Measurements from ENCODE around the gene KRTAP22-2.

Gene KRTAP22-2

DNA sequence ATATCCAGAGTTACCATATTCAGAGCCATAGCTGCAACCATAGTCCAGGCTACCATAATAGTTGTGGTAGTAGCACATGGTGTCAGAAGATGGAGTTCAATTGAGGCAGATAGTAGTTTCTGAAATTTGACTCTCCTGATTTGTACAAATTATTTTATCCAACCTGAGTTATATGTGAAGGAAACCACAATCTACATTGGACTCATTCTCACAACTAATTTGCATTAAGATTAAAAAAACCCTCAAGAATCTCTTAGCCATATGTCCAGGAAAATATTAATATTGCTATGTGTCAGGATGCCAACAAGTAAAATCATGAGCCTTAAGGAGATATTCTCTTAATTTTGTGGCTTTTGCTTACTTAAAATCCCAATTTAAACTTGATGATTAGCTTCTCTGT lies at the start of gene KRTAP22-2:
Gene KRTAP22-2 (minus strand): TSS at position 101 of the 400 bp plus-strand sequence.
- ATAC-seq = no peak
- H3K4me3 Mint-ChIP-seq = no peak within 1 kb of the TSS
- H3K27me3 Mint-ChIP-seq = no peaks in the 10 kb centered on the region
- H3K27ac Mint-ChIP-seq = no peak within 1 kb of the TSS
- no peaks in the 10 kb centered on the region for H3K9me3 Mint-ChIP-seq
- no peaks in the 10 kb centered on the region for H3K4me1 Mint-ChIP-seq
- no peaks in the 10 kb centered on the region for H3K36me3 Mint-ChIP-seq (ENCODE audit: low read depth)
- no peak for DNase-seq

DNA sequence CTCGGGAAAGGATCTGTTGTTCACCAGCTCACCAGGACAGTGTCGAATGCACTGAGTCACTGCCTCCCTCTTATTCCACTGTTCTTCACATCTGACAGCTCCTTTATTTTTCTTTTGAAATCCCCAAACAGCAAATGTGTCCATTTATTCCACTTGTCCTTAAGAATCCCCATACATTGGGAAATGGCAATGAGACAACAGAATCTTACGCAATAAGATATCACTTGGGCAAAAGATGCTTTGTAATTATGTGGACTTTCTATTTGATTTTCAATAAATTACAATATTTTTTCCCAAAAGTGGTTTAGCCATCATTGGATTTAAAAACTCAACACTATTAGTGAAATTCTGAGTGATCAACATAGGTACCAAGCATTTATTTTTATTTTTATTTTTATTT lies 48.5 kb upstream of the KRTAP22-2 start:
- H3K27me3 Mint-ChIP-seq = no peaks in the 10 kb centered on the region
- no peak for DNase-seq
- H3K4me3 Mint-ChIP-seq = no peak overlapping the region
- no peaks in the 10 kb centered on the region for H3K36me3 Mint-ChIP-seq (ENCODE audit: low read depth)
- H3K27ac Mint-ChIP-seq = no peak overlapping the region
- peaks cover 15% of the 10 kb centered on the region for H3K9me3 Mint-ChIP-seq
- no peak for ATAC-seq
- H3K4me1 Mint-ChIP-seq = no peaks in the 10 kb centered on the region

DNA sequence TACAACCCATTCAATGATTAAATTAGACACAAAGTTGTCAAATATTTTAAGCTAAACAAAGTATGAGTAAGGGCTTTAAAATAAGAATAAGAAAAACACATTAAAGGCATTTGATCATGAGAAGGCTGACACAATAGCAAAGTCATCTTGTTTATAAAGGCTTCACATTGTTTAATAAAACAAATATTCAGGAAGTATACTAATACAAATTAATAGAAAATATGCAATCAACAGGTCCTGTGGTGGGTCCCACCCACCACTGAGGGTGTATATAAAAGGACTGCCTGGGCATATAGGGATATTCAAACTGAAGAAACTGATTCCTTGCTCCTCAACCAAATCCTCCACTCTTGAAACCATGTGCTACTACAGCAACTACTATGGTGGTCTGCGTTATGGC lies 44.7 kb upstream of the KRTAP22-2 start, which contains the start of gene KRTAP20-2:
Gene KRTAP20-2 (plus strand): TSS at position 301 of the 400 bp plus-strand sequence. CDS start 58 bp downstream, at position 359.
- Mint-ChIP-seq H3K36me3 (ENCODE audit: low read depth) (no peaks in the 10 kb centered on the region), H3K9me3 (peaks cover 10% of the 10 kb centered on the region), H3K4me3 (no peak within 1 kb of the TSS), H3K27ac (no peak within 1 kb of the TSS), H3K27me3 (no peaks in the 10 kb centered on the region), H3K4me1 (no peaks in the 10 kb centered on the region)
- no peak for DNase-seq
- ATAC-seq = no peak

DNA sequence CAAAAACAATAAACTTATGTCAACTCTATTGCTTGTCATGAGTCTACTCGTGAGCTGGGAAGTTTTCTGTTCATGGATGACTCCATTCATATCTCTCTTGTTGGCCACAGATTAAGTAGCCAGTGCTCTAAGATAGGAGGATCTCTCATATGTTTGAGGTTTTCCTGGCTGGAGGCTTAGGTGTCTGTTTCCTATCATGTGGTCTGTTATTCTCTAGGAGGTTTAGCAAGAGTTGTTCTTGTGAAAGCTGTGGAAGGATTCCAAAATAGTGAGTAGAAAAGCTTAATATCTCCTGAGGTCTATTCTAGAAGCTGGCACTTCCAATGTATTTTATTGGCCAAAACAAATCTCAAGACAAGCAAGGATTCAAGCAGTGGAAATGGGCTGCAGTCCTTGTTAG lies 39.0 kb upstream of the KRTAP22-2 start:
- Mint-ChIP-seq H3K36me3 (ENCODE audit: low read depth) (no peaks in the 10 kb centered on the region), H3K9me3 (no peaks in the 10 kb centered on the region), H3K4me1 (no peaks in the 10 kb centered on the region), H3K4me3 (no peak overlapping the region), H3K27ac (no peak overlapping the region), H3K27me3 (no peaks in the 10 kb centered on the region)
- no peak for ATAC-seq
- DNase-seq = no peak

DNA sequence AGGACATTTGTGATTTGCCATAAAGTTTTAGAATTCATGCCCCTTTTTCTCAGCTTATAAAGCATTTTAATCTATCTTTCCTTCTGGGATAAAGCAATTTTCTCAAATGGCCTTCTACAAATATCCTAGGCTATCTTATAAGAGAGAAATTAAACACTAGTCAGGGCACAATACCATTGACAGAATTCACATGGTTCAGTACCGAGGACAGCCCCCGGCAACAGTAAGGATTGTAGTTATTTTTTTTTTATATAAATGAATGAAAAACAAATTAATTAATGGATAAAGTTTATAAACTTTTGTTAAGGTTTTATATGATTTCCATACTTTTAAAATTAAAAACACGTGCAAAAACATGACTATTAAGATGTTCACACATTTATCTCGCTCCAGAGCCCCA lies 37.9 kb upstream of the KRTAP22-2 start:
- no peaks in the 10 kb centered on the region for H3K4me1 Mint-ChIP-seq
- H3K27ac Mint-ChIP-seq = no peak overlapping the region
- no peaks in the 10 kb centered on the region for H3K27me3 Mint-ChIP-seq
- H3K9me3 Mint-ChIP-seq = no peaks in the 10 kb centered on the region
- no peak overlapping the region for H3K4me3 Mint-ChIP-seq
- no peak for ATAC-seq
- DNase-seq = no peak
- no peaks in the 10 kb centered on the region for H3K36me3 Mint-ChIP-seq (ENCODE audit: low read depth)

DNA sequence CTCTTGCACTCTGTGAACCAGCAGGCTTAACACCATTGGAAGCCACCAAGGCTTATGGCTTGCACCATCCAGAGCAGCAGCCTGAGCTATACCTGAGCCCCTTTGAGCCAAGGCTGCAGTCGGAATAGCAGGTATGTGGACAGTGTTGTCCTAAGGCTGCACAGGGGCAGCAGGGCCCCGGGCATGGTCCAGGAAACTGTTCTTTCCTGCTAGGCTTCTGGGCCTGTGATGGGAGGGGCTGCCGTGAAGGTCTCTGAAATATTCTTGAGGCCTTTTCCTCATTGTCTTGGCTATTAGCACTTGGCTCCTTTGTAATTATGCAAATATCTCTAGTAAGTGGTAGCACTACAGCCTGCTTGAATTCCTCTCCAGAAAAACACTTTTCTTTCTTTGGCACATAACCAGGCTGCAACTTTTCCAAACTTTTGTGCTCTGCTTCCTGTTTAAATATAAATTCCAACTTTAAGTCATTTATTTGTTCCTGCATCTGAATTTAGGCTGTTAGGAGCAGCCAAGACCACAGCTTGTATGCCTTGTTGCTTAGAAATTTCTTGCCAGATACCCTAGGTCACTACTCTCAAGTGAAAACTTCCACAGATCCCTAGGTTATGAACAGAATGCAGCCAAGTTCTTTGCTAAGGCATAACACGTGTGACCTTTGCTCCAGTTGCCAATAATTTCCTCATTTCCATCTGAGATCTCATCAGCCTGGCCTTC lies 35.4 kb upstream of the KRTAP22-2 start:
- no peaks in the 10 kb centered on the region for H3K36me3 Mint-ChIP-seq (ENCODE audit: low read depth)
- no peaks in the 10 kb centered on the region for H3K9me3 Mint-ChIP-seq
- no peak overlapping the region for H3K4me3 Mint-ChIP-seq
- DNase-seq (no peak), ATAC-seq (no peak)
- no peak overlapping the region for H3K27ac Mint-ChIP-seq
- no peaks in the 10 kb centered on the region for H3K4me1 Mint-ChIP-seq
- no peaks in the 10 kb centered on the region for H3K27me3 Mint-ChIP-seq

DNA sequence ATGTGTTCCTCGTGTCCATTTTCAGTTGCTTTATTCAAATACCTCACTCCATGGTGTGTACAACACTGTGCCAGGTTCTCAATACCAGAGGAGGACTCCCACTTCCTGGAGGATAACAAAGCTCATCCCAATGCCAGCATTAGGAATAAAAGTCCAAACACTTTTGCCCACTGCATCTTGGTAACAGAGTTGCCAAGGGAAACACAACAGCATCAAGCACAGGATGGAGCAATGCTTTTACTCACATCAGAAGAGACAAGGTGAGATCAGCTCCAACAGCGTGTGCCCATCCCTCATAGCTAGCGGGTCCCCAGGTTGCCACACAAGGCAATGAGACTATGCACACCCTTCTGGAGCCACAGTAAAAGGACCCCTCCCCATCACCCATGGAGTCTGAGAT lies 33.2 kb upstream of the KRTAP22-2 start:
- Mint-ChIP-seq H3K4me1 (no peaks in the 10 kb centered on the region), H3K27me3 (no peaks in the 10 kb centered on the region), H3K9me3 (no peaks in the 10 kb centered on the region), H3K27ac (no peak overlapping the region), H3K4me3 (no peak overlapping the region), H3K36me3 (ENCODE audit: low read depth) (no peaks in the 10 kb centered on the region)
- ATAC-seq (no peak), DNase-seq (no peak)

DNA sequence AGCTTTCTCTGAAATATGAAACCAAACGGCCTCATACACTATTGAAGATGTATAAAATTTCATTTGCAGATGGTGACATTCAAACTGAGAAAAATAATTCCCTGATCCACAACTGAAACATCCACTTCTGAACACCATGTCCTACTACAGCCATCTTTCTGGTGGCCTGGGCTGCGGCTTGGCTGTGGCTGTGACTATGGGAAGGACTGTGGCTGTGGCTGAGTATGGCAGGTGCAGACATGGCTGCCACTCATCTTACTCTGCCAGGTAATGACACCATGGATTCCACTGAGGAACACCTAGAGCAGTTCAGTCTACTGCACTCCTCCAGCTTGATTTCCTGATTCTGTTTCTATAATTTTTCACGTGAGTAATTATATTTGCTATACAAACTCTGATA lies 30.3 kb upstream of the KRTAP22-2 start, which contains the start of gene KRTAP20-4:
Gene KRTAP20-4 (plus strand): TSS at position 106 of the 400 bp plus-strand sequence.
- no peaks in the 10 kb centered on the region for H3K36me3 Mint-ChIP-seq (ENCODE audit: low read depth)
- no peaks in the 10 kb centered on the region for H3K27me3 Mint-ChIP-seq
- no peak for DNase-seq
- ATAC-seq = no peak
- no peak within 1 kb of the TSS for H3K27ac Mint-ChIP-seq
- no peak within 1 kb of the TSS for H3K4me3 Mint-ChIP-seq
- H3K9me3 Mint-ChIP-seq = no peaks in the 10 kb centered on the region
- H3K4me1 Mint-ChIP-seq = no peaks in the 10 kb centered on the region

DNA sequence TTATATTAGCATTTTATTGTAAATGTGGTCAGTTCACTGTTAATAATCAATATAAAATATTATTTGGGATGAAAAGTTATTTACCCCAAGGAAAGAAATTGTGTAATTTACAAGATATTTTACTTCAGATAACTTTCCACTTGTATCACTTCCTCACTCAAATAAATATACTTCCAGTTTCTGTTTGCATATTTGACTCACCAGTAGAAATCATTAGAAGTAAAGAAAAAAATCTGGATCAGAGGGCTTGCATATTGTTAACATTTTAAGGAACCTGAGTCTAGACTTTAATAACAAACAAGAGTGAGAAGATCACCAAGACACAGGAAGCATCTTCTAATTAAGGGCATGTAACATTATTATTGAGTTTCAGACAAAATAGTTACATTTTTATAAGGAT lies 29.9 kb upstream of the KRTAP22-2 start:
- Mint-ChIP-seq H3K4me3 (no peak overlapping the region), H3K36me3 (ENCODE audit: low read depth) (no peaks in the 10 kb centered on the region)
- ATAC-seq = no peak

DNA sequence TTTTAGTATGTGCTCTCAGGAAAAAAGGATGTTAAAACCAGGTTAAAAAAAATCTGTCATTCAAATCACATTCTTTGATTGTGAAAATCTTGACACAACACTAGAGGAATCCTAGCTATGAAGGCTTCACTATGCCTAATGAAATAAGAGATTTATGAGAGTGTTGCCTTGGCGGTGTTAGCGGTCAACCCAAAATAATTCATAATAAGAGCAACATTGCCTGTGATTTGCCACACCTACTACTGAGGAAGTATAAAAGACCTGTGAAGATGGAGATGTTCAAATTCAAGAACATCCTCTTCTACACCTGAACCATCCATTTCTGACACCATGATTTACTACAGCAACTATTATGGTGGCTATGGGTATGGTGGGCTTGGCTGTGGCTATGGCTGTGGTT lies 25.9 kb upstream of the KRTAP22-2 start, which contains the start of gene KRTAP20-1:
Gene KRTAP20-1 (plus strand): TSS at position 301 of the 400 bp plus-strand sequence. CDS start 30 bp downstream, at position 331.
- Mint-ChIP-seq H3K4me3 (no peak within 1 kb of the TSS), H3K27ac (no peak within 1 kb of the TSS), H3K36me3 (ENCODE audit: low read depth) (no peaks in the 10 kb centered on the region), H3K27me3 (no peaks in the 10 kb centered on the region), H3K9me3 (peaks cover 3% of the 10 kb centered on the region), H3K4me1 (no peaks in the 10 kb centered on the region)
- no peak for ATAC-seq
- no peak for DNase-seq

More for the DNA sequence above, 29.9 kb upstream of the KRTAP22-2 start:
- H3K27me3 Mint-ChIP-seq = no peaks in the 10 kb centered on the region
- no peak for DNase-seq
- no peaks in the 10 kb centered on the region for H3K9me3 Mint-ChIP-seq
- H3K27ac Mint-ChIP-seq = no peak overlapping the region
- H3K4me1 Mint-ChIP-seq = no peaks in the 10 kb centered on the region

DNA sequence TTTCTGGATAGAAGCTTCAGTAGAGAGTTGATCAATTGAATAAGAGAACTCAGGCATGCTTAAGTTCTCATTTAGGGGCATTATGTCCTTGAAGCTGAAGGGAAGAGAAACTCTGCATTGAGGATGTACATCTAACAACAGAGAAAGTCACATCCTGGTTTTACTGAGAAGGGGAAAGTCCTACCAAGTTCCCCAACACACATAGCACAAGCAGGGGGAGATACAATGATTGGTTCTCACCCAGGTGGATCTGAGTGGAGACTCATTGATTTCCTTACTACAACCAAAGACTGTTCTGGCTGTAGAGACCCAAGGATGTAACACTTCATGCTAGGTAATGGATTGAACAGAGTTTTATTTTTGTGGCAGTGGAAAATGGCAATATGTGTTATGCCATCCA lies 25.0 kb upstream of the KRTAP22-2 start:
- no peak for DNase-seq
- Mint-ChIP-seq H3K4me1 (no peaks in the 10 kb centered on the region), H3K36me3 (ENCODE audit: low read depth) (no peaks in the 10 kb centered on the region), H3K27me3 (no peaks in the 10 kb centered on the region), H3K27ac (no peak overlapping the region), H3K4me3 (no peak overlapping the region), H3K9me3 (peaks cover 3% of the 10 kb centered on the region)
- ATAC-seq = no peak

DNA sequence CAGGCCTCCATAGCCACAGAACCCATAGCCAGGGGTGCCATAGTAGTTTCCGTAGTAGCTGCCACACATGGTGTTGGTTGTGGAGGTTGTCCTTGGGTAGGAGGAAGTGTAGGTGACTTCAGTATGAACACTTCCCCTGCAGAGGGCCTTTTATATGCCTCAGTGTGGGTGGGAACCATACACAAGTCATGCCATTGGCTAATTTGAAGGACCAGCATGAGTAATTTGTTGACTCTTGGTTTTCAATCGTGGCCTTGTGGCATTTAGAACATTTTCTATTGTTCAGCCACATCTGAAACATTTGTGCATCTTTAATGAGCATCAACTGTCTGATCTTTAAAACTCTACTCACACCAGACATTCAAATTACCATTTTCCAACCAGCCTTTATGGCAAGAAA lies 23.6 kb upstream of the KRTAP22-2 start, which contains the start of gene KRTAP6-1:
Gene KRTAP6-1 (minus strand): TSS at position 95 of the 400 bp plus-strand sequence. CDS start 26 bp downstream, at position 69.
- no peak within 1 kb of the TSS for H3K4me3 Mint-ChIP-seq
- DNase-seq (no peak), ATAC-seq (no peak)

DNA sequence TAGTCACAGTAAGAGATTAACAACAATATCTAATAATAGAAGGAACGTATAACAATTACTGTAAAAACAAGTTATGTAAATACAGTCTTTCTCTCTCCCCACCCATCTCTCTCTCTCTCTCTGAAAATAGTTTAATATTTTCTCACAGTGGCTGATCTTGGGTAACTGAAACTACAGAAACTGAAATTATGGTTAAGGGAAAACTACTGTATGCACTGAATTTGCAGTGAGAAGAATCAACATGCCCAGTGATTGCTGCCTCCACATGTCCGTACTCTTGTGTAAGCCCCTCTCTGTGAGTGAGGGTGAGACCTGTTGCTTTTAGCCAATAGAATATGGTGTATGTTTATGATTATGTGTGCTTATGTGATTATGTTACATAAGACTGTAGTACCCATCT lies 21.9 kb upstream of the KRTAP22-2 start:
- Mint-ChIP-seq H3K9me3 (peaks cover 12% of the 10 kb centered on the region), H3K4me1 (no peaks in the 10 kb centered on the region), H3K27me3 (no peaks in the 10 kb centered on the region), H3K4me3 (no peak overlapping the region), H3K36me3 (ENCODE audit: low read depth) (no peaks in the 10 kb centered on the region), H3K27ac (no peak overlapping the region)
- ATAC-seq (no peak), DNase-seq (no peak)

More for the DNA sequence above, 23.6 kb upstream of the KRTAP22-2 start, which contains the start of gene KRTAP6-1:
- Mint-ChIP-seq H3K27me3 (no peaks in the 10 kb centered on the region), H3K27ac (no peak within 1 kb of the TSS), H3K9me3 (peaks cover 8% of the 10 kb centered on the region), H3K4me1 (no peaks in the 10 kb centered on the region), H3K36me3 (ENCODE audit: low read depth) (no peaks in the 10 kb centered on the region)

DNA sequence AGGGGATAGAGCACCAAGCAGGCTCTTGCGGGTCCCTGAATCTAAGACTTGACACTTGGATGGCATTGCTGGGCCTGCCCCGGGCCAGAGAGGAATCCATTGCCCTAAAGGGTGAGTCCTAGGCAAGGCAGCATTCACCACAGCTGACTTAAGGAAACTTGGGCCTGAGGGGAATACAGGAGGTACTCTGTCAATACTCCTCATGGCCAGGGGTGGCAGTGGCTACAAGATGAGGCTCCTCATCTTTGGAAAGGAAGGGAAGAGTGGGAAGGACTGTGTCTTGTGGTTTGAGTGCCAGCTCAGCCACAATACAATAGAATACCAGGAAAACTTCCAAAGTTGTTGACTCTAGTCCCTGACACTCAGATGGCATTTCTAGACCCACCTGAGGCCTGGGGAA lies 15.8 kb upstream of the KRTAP22-2 start:
- Mint-ChIP-seq H3K4me1 (no peaks in the 10 kb centered on the region), H3K27ac (no peak overlapping the region), H3K9me3 (peaks cover 20% of the 10 kb centered on the region), H3K36me3 (ENCODE audit: low read depth) (no peaks in the 10 kb centered on the region), H3K27me3 (no peaks in the 10 kb centered on the region), H3K4me3 (no peak overlapping the region)
- no peak for DNase-seq
- peak; percentile 20 for ATAC-seq

DNA sequence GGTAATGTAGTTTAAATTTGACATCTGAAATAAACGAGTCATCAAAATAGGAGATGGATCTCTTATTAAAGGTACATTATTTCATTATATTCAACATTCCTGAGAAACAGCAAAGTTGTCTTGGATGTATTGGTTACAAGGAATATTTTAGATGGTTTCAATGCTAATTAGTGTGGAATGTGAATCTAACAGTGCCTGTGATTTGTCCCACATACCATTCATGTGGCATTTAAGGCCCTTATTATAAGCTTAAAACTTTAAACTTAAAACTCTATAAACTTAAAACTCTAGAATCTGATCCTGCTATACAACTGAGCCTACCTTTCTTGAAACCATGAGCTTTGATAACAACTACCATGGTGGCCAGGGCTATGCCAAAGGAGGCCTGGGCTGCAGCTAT lies 10.6 kb upstream of the KRTAP22-2 start, which contains the start of gene KRTAP22-1:
Gene KRTAP22-1 (plus strand): TSS at position 301 of the 400 bp plus-strand sequence.
- Mint-ChIP-seq H3K27ac (no peak within 1 kb of the TSS), H3K36me3 (ENCODE audit: low read depth) (no peaks in the 10 kb centered on the region), H3K27me3 (no peaks in the 10 kb centered on the region), H3K4me1 (no peaks in the 10 kb centered on the region), H3K9me3 (peaks cover 11% of the 10 kb centered on the region), H3K4me3 (no peak within 1 kb of the TSS)
- no peak for ATAC-seq
- DNase-seq = no peak
